HepG2 (cell line): ENCODE results near the gene SAA1.

Source experiments
- ATF1 ChIP-seq: IDR thresholded peaks from 2 replicates; pipeline ENCODE4 v1.6.1; 2016; ENCODE audit warnings: mild to moderate bottlenecking, control low read depth
- IRF2 ChIP-seq: IDR thresholded peaks from 2 replicates; pipeline ENCODE4 v1.6.1; 2018; ENCODE audit warnings: missing genetic modification reagents, missing compliant biosample characterization
- TFAP4 ChIP-seq: sonication (generic); IDR thresholded peaks from 2 replicates; pipeline ENCODE4 v1.6.1; 2016; ENCODE audit warnings: low read depth, borderline replicate concordance
- ZNF83 ChIP-seq: sonication (generic); formaldehyde crosslinking; IDR thresholded peaks from 2 replicates; pipeline ENCODE4 v1.4.0; 2020; ENCODE audit warnings: missing genetic modification reagents, mild to moderate bottlenecking, borderline replicate concordance

- TF ChIP-seq TFAP4 (no peak), ZNF83 (no peak), ATF1 (no peak), IRF2 (CRISPR knock-in tag) (no peak)
Measured at GRCh38 chr11:18309691-18310090, 43.6 kb downstream of the SAA1 start.
